ENCODE measurements around the gene EFCAB14. TPM values are rescaled to one million over a fixed set of nuclear protein-coding genes. Genes with fewer than 3 reads are reported as not detected.

EFCAB14 gene
- total and polyA plus RNA-seq, 10 of the 15 experiments (the other 5 are each of a cell fraction or from before 2014, with no cell fraction given), result 7.8 to 66.0 (median 41.6) TPM

GRCh38 chr1:46718727-46719622, at the start of gene EFCAB14 (continued):
- peak in 1 of 2 experiments; percentile 94; a peak in 2 of 3 replicates for TF ChIP-seq EGR1 (IDR thresholded peaks at IDR 0.05; ENCODE audit: borderline replicate concordance in 1 of 2, low read depth in 2 of 2, low read length in 2 of 2)
- TF ChIP-seq ESRRA (IDR thresholded peaks at IDR 0.05; ENCODE audit: low read length), result no peak
- no peak for TF ChIP-seq JUNB (IDR thresholded peaks at IDR 0.05)
- no peak for TF ChIP-seq IKZF2 (IDR thresholded peaks at IDR 0.05)
- TF ChIP-seq TAF1 (IDR thresholded peaks at IDR 0.05; ENCODE audit: borderline replicate concordance, low read depth, low read length), result peak; percentile 67; the same call in 1 of the 2 replicates
- TF ChIP-seq CEBPB (IDR thresholded peaks at IDR 0.05; ENCODE audit: borderline replicate concordance in 1 of 2, low read depth in 2 of 2, low read length in 2 of 2), result no peak
- 0 out of 2 replicates have a peak, but pooled peaks have one; percentile 64 for TF ChIP-seq RBBP5 (conservative IDR thresholded peaks at IDR 0.05)
- no peak for TF ChIP-seq ZNF622 (IDR thresholded peaks at IDR 0.05)
- peak; percentile 61; the same call in 1 of the 2 replicates for TF ChIP-seq POLR2AphosphoS2 (IDR thresholded peaks at IDR 0.05; ENCODE audit: low read depth, low read length)
- TF ChIP-seq, protein P1, sequence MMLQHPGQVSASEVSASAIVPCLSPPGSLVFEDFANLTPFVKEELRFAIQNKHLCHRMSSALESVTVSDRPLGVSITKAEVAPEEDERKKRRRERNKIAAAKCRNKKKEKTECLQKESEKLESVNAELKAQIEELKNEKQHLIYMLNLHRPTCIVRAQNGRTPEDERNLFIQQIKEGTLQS (IDR thresholded peaks at IDR 0.05; ENCODE audit: borderline replicate concordance, extremely low read depth, low read depth, low read length), result no peak
- no peak for TF ChIP-seq ZNF217 (IDR thresholded peaks at IDR 0.05)
- TF ChIP-seq SREBF1 (IDR thresholded peaks at IDR 0.05; ENCODE audit: low read length), result no peak
- TF ChIP-seq POLR2A (IDR thresholded peaks at IDR 0.05; ENCODE audit: low read depth, low read length), result peak; percentile 96
- TF ChIP-seq NR2C2 (IDR thresholded peaks at IDR 0.05; ENCODE audit: borderline replicate concordance, control insufficient read depth, insufficient read length, low read depth), result no peak
- no peak for TF ChIP-seq E2F4 (IDR thresholded peaks at IDR 0.05; ENCODE audit: low read depth, low read length)
- no peak for TF ChIP-seq ZBED1 (IDR thresholded peaks at IDR 0.05; ENCODE audit: borderline replicate concordance)
- no peak for TF ChIP-seq SMAD1 (IDR thresholded peaks at IDR 0.05; ENCODE audit: low read depth, partially characterized antibody)
- peak; percentile 86 for TF ChIP-seq BACH1 (IDR thresholded peaks at IDR 0.05; ENCODE audit: borderline replicate concordance)
- peak; percentile 70; the same call in 1 of the 2 replicates for TF ChIP-seq RFX5 (IDR thresholded peaks at IDR 0.05; ENCODE audit: low read depth, low read length)
- no peak for TF ChIP-seq MEF2A (IDR thresholded peaks at IDR 0.05; ENCODE audit: insufficient read depth, low read depth, low read length)
- no peak for TF ChIP-seq SUZ12 (IDR thresholded peaks at IDR 0.05; ENCODE audit: unreplicated experiment)
